ENCODE results near the gene IRF9. TPM values are rescaled to one million over a fixed set of nuclear protein-coding genes. Genes with fewer than 3 reads are reported as not detected.

IRF9 gene
- total and polyA plus RNA-seq, 2 of the 13 experiments (the other 11 are each of a cell fraction or from before 2014, with no cell fraction given) = 14.9 to 49.7 TPM

DNA sequence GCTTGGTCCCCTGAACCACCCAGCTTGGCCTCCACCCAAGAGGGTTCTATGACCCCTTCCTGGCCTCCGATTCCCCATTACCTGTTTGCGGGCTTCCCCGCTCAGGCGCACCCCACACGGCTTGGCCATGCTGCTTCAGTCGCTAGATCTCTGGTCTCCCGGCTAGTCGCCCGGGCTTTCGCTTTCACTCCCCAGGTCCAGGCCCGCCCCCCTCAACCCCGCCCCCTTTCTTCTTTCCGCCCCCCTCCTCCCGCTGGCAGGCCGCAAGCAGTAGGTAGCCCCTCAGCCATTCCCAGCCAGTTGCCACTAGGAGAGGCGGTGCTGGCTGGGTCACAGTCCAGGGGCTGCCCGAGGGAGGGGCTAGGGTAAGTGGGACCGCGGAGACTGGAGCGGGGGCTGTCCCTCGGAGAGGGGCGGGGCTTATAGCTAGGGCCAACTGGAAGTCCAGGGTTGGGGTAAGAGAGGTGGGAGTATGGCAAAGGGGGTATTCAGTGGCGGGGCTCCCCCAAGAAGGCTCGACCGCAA lies 14.6 kb upstream of the IRF9 start, which contains the start of gene PSME2 (continued):
- TF ChIP-seq ZNF264 (CRISPR knock-in tag; IDR thresholded peaks at IDR 0.05) (peak; percentile 87), CEBPG (CRISPR knock-in tag; IDR thresholded peaks at IDR 0.05) (peak; percentile 38; the same call in 1 of the 2 replicates), NONO (IDR thresholded peaks at IDR 0.05) (no peak), NONO (CRISPR knock-in tag; conservative IDR thresholded peaks at IDR 0.05) (no peak), ZNF20 (CRISPR knock-in tag; IDR thresholded peaks at IDR 0.05) (no peak), ISX (CRISPR knock-in tag; conservative IDR thresholded peaks at IDR 0.05) (no peak), ADNP (CRISPR knock-in tag; IDR thresholded peaks at IDR 0.05) (no peak), ZNF143 (CRISPR knock-in tag; IDR thresholded peaks at IDR 0.05) (no peak), ZNF709 (CRISPR knock-in tag; IDR thresholded peaks at IDR 0.05) (no peak), ZNF646 (CRISPR knock-in tag; IDR thresholded peaks at IDR 0.05) (no peak), JUN (CRISPR knock-in tag; IDR thresholded peaks at IDR 0.05) (no peak; the same call in 1 of the 2 replicates), PITX1 (CRISPR knock-in tag; IDR thresholded peaks at IDR 0.05) (0 out of 2 replicates have a peak, but pooled peaks have one; percentile 61), THAP8 (CRISPR knock-in tag; IDR thresholded peaks at IDR 0.05; ENCODE audit: borderline replicate concordance) (no peak), ZNF883 (CRISPR knock-in tag; IDR thresholded peaks at IDR 0.05; ENCODE audit: not compliant biosample characterization) (no peak), TSC22D2 (CRISPR knock-in tag; IDR thresholded peaks at IDR 0.05; ENCODE audit: borderline replicate concordance) (0 out of 2 replicates have a peak, but pooled peaks have one; percentile 47), RAD21 (CRISPR knock-in tag; IDR thresholded peaks at IDR 0.05) (peak; percentile 51; the same call in 1 of the 2 replicates), TGIF2 (CRISPR knock-in tag; IDR thresholded peaks at IDR 0.05) (no peak), SATB2 (CRISPR knock-in tag; IDR thresholded peaks at IDR 0.05) (no peak), KLF15 (CRISPR knock-in tag; IDR thresholded peaks at IDR 0.05; ENCODE audit: borderline replicate concordance) (0 out of 2 replicates have a peak, but pooled peaks have one; percentile 93)
- TF ChIP-seq, protein P1, sequence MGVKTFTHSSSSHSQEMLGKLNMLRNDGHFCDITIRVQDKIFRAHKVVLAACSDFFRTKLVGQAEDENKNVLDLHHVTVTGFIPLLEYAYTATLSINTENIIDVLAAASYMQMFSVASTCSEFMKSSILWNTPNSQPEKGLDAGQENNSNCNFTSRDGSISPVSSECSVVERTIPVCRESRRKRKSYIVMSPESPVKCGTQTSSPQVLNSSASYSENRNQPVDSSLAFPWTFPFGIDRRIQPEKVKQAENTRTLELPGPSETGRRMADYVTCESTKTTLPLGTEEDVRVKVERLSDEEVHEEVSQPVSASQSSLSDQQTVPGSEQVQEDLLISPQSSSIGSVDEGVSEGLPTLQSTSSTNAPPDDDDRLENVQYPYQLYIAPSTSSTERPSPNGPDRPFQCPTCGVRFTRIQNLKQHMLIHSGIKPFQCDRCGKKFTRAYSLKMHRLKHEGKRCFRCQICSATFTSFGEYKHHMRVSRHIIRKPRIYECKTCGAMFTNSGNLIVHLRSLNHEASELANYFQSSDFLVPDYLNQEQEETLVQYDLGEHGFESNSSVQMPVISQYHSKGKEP (CRISPR knock-in tag; IDR thresholded peaks at IDR 0.05) = no peak
- TF ChIP-seq, protein P2, sequence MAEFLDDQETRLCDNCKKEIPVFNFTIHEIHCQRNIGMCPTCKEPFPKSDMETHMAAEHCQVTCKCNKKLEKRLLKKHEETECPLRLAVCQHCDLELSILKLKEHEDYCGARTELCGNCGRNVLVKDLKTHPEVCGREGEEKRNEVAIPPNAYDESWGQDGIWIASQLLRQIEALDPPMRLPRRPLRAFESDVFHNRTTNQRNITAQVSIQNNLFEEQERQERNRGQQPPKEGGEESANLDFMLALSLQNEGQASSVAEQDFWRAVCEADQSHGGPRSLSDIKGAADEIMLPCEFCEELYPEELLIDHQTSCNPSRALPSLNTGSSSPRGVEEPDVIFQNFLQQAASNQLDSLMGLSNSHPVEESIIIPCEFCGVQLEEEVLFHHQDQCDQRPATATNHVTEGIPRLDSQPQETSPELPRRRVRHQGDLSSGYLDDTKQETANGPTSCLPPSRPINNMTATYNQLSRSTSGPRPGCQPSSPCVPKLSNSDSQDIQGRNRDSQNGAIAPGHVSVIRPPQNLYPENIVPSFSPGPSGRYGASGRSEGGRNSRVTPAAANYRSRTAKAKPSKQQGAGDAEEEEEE (CRISPR knock-in tag; IDR thresholded peaks at IDR 0.05; ENCODE audit: borderline replicate concordance) = peak; percentile 89; the same call in 1 of the 2 replicates

All from HepG2 (cell line).